Vagina (tissue), 2 donors: ENCODE data around the gene SLC4A7.

ENCODE experiments used
- CTCF ChIP-seq, 3 experiments: fragments of 450-650 bp in 2 of 3; fragments of 200-600 bp in 1 of 3; sonication (generic) in 1 of 3; IDR thresholded peaks; one replicate each; pipeline ENCODE4 v1.5.1; 2017 to 2019; ENCODE audit warnings: antibody characterized with exemption in 3 of 3, mild to moderate bottlenecking in 2 of 3, moderate library complexity in 2 of 3
- POLR2AphosphoS5 ChIP-seq, 2 donors: sonication (generic); formaldehyde crosslinking; IDR thresholded peaks; one replicate each; pipeline ENCODE4 v1.9.0; 2017; ENCODE audit warnings: antibody characterized with exemption in 2 of 2, mild to moderate bottlenecking in 2 of 2, low read depth in 1 of 2; ENCODE audit not compliant: insufficient read depth in 1 of 2

GRCh38 chr3:27323087-27323570, 161.1 kb downstream of the SLC4A7 start:
- TF ChIP-seq CTCF (IDR thresholded peaks at IDR 0.05) (no peak), POLR2AphosphoS5 (IDR thresholded peaks at IDR 0.05; ENCODE audit: insufficient read depth in 1 of 2, low read depth in 1 of 2) (no peak)
